ENCODE measurements around the gene B3GALT5. TPM values are rescaled to one million over a fixed set of nuclear protein-coding genes. Genes with fewer than 3 reads are reported as not detected.

The B3GALT5 gene
- total RNA-seq, 1 experiment from 2014 or later = 0.09 TPM

GRCh38 chr21:39659070-39659815, 46.5 kb downstream of the B3GALT5 start:
- TF ChIP-seq CTCF (conservative IDR thresholded peaks at IDR 0.05) = no peak
- ChIA-PET CTCF (no interaction called here), POLR2A (ENCODE audit: unreplicated experiment) (no interaction called here)
- Histone ChIP-seq H3K9me2 (ENCODE audit: insufficient read depth) (no peaks in the 10 kb centered on the region), H3K27ac (no peak overlapping the region), H3K4me1 (replicated peaks; ENCODE audit: insufficient read depth) (no peaks in the 10 kb centered on the region), H3K27me3 (ENCODE audit: insufficient read depth, low read depth) (peaks cover 57% of the 10 kb centered on the region), H4K20me1 (ENCODE audit: insufficient read depth) (no peaks in the 10 kb centered on the region), H3K79me2 (ENCODE audit: low read depth) (no peaks in the 10 kb centered on the region), H3K4me3 (no peak overlapping the region), H2AFZ (no peak overlapping the region), H3K4me2 (no peak overlapping the region), H3K9me3 (ENCODE audit: insufficient read depth, low read depth) (no peaks in the 10 kb centered on the region), H3K36me3 (ENCODE audit: low read depth) (no peaks in the 10 kb centered on the region), H3F3A (ENCODE audit: insufficient read depth, low read depth) (no peaks in the 10 kb centered on the region)
- intact Hi-C loops (cut with micrococcal nuclease; ENCODE audit: unreplicated experiment) = no loop called here
- no TSS peak for BruUV-seq (replicated peaks)
- DNase-seq = no peak

GRCh38 chr21:39660191-39660980, 47.6 kb downstream of the B3GALT5 start:
- Histone ChIP-seq H3K27me3 (ENCODE audit: insufficient read depth, low read depth) (peaks cover 64% of the 10 kb centered on the region), H3K27ac (no peak overlapping the region), H3K4me2 (no peak overlapping the region), H3K9me3 (ENCODE audit: insufficient read depth, low read depth) (no peaks in the 10 kb centered on the region), H3K4me3 (no peak overlapping the region), H3K79me2 (ENCODE audit: low read depth) (no peaks in the 10 kb centered on the region), H3F3A (ENCODE audit: insufficient read depth, low read depth) (no peaks in the 10 kb centered on the region), H4K20me1 (ENCODE audit: insufficient read depth) (no peaks in the 10 kb centered on the region), H2AFZ (no peak overlapping the region), H3K9me2 (ENCODE audit: insufficient read depth) (no peaks in the 10 kb centered on the region), H3K4me1 (replicated peaks; ENCODE audit: insufficient read depth) (no peaks in the 10 kb centered on the region), H3K36me3 (ENCODE audit: low read depth) (no peaks in the 10 kb centered on the region)
- POLR2A ChIA-PET (ENCODE audit: unreplicated experiment) = no interaction called here
- BruUV-seq (replicated peaks) = no TSS peak
- DNase-seq = no peak
- TF ChIP-seq EZH2 (IDR thresholded peaks at IDR 0.05; ENCODE audit: low read depth) (no peak), CTCF (conservative IDR thresholded peaks at IDR 0.05) (no peak)
- CTCF ChIA-PET = no interaction called here
- intact Hi-C loops (cut with micrococcal nuclease; ENCODE audit: unreplicated experiment) = no loop called here

- POLR2A ChIA-PET (ENCODE audit: unreplicated experiment) = no interaction called here
- no peak overlapping the region for H3K4me2 ChIP-seq
These were observed 48.4 kb downstream of the B3GALT5 start for GRCh38 chr21:39661121-39661520.

More at GRCh38 chr21:39661121-39661520, 48.4 kb downstream of the B3GALT5 start:
- Histone ChIP-seq H3F3A (ENCODE audit: insufficient read depth, low read depth) (no peaks in the 10 kb centered on the region), H3K36me3 (ENCODE audit: low read depth) (no peaks in the 10 kb centered on the region), H3K27ac (no peak overlapping the region), H2AFZ (no peak overlapping the region), H3K79me2 (ENCODE audit: low read depth) (no peaks in the 10 kb centered on the region), H4K20me1 (ENCODE audit: insufficient read depth) (no peaks in the 10 kb centered on the region), H3K9me3 (ENCODE audit: insufficient read depth, low read depth) (no peaks in the 10 kb centered on the region), H3K4me1 (replicated peaks; ENCODE audit: insufficient read depth) (no peaks in the 10 kb centered on the region), H3K4me3 (no peak overlapping the region), H3K27me3 (ENCODE audit: insufficient read depth, low read depth) (peaks cover 70% of the 10 kb centered on the region), H3K9me2 (ENCODE audit: insufficient read depth) (no peaks in the 10 kb centered on the region)
- CTCF ChIA-PET = no interaction called here
- DNase-seq = no peak
- no TSS peak for BruUV-seq (replicated peaks)
- intact Hi-C loops (cut with micrococcal nuclease; ENCODE audit: unreplicated experiment) = no loop called here
- no peak for TF ChIP-seq EZH2 (IDR thresholded peaks at IDR 0.05; ENCODE audit: low read depth)
- TF ChIP-seq CTCF (conservative IDR thresholded peaks at IDR 0.05) = no peak

Data from PC-9 (cell line).